H4 (cell line): ENCODE measurements around the gene TXNDC5. TPM values are rescaled to one million over a fixed set of nuclear protein-coding genes. Genes with fewer than 3 reads are reported as not detected.
"Not testable (repeated sequence)": the region's sequence is repeated elsewhere in the genome, so short reads cannot be mapped to it uniquely, and the experiment has no call there.

ENCODE experiments used
- DNase-seq: peaks from one replicate; pipeline ENCODE4 v3.0.0-alpha.2; 2015; ENCODE audit warnings: low spot score
- total RNA-seq: library from RNA; depleted of rRNA; stranded (reverse); fragments of >200 nt; shearing (Covaris generic); gene quantifications from 2 replicates; pipeline ENCODE4 v1.2.3, GENCODE V29; 2014

TXNDC5 gene
- total RNA-seq, 1 experiment from 2014 or later = 462 TPM

GRCh38 chr6:7897461-7898192 is 13.0 kb downstream of the TXNDC5 start:
- DNase-seq = no peak

DNA sequence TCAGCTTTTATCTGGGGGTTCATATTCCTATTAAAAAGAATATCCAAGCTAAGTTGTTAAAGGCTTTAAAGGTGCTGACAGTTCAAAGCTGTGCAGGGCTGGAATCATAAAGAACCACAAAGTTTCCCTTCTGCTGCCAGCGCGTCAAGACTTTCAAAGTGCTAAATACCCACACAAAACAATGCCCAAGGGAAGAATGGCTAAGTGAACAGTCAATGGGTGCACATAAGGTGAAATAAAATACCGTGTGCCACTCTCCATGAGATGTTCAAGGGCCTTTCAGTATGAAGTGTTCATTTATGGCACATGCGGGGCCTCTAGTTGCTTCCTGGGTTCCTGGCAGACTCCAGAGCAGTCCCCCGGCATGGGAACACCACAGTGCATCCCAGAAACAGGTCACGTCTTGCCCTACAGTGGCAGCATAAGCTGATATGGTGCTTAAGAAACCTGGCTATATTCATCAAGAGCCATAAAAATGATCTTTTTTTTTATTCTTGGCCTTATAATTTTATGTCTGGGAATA is 14.1 kb downstream of the TXNDC5 start:
- no peak for DNase-seq

DNA sequence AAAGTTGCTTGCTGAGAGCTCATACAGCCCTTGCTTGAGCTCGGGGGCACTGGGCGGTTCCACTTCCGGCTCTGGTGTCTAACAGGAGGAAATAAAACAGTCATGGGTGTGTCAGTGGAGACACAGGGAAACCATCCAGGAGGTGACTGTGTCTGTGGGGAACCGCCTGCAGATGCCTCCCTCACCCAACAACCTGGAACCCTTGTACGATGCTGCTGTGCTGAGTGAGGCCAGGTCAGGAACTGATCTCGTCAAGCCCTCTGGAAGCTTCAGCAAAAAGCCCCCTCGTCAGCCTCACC is 15.5 kb downstream of the TXNDC5 start:
- no peak for DNase-seq

DNA sequence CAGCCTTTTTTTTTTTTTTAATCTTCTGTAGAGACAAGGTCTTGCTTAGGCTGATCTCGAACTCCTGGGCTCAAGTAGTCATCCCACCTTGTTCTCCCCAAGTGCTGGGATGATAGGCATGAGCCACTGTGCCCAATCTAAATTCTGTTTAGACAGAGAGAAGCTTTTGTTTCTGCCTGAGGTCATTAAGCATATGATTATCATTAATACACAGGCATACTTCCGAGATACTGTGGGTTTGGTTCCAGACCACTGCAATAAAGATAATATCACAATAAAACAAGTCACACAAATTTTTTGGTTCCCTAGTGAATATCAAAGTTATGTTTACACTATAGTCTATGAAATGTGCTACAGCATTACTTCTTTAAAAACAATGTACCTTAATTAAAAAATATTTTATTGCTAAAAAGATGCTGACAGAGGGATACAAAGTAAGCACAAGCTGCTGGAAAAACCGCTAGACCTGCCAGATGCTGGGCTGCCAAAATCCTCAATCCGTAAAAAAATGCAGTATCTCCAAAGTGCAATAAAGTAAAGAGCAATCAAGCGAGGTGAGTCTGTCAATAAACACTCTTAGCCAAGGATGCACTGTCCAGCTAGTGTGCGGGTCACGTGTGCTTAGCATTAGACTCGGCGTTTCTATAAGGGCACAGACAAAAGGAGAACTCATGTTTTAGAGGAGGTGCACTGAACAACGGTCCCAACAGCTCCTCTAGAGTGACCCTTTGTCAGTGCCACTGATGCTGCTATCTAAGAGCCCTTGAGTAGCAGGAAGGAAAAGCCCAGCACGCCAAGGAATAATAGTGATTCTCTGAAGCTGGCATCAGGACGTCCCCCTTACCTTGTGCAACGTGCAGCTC is 16.1 kb downstream of the TXNDC5 start:
- no peak for DNase-seq

- no peak for DNase-seq
Observed at GRCh38 chr6:7893342-7893741, 17.2 kb downstream of the TXNDC5 start.

- not testable (repeated sequence) for DNase-seq
Observed at GRCh38 chr6:7892367-7892766, 18.2 kb downstream of the TXNDC5 start.

- DNase-seq = no peak
Observed at GRCh38 chr6:7891078-7891872, 19.3 kb downstream of the TXNDC5 start.

DNA sequence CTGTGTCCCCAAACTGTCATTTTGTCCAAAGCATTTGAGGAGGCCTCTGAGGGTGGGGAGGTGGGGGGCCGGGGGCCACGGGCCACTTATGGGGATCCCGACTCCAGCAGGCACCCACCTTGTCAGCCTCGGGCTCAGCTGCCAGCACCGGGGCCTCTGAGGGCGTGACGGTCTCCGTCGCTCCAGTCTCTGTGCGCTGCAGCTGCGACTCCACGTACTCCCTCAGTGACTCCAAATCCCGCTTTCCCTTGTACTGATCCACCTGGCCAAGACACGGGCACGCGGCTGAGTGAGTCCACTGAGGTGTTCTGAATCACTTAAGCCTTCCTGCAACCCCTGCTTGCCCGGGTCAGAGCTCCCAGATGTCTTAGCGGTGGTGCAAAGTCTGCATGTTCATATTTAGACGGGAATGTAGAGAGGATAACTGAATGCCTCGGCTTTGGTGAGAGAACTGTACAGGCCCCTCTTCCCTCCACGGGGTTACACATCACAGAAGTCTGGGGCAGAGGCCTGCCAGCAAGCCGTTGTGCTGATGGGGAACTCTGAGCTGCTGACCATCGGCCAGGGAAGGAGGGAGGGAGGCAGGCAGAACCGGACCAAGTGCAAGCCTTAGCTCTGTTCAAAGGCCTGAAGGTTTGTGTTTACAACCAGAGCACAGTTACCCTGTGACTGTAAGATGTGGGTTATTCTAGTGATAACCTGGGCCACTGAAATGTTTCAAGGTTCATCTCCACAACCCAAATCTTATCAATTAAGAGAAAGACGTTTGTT is 21.8 kb downstream of the TXNDC5 start:
- no peak for DNase-seq

- DNase-seq = no peak
Observed at GRCh38 chr6:7887278-7887991, 23.2 kb downstream of the TXNDC5 start.

GRCh38 chr6:7886132-7886531 is 24.5 kb downstream of the TXNDC5 start:
- DNase-seq = no peak

- no peak for DNase-seq
Observed at GRCh38 chr6:7883381-7883780, 27.2 kb downstream of the TXNDC5 start.

- DNase-seq = no peak
Observed at GRCh38 chr6:7882505-7883257, 27.9 kb downstream of the TXNDC5 start.

DNA sequence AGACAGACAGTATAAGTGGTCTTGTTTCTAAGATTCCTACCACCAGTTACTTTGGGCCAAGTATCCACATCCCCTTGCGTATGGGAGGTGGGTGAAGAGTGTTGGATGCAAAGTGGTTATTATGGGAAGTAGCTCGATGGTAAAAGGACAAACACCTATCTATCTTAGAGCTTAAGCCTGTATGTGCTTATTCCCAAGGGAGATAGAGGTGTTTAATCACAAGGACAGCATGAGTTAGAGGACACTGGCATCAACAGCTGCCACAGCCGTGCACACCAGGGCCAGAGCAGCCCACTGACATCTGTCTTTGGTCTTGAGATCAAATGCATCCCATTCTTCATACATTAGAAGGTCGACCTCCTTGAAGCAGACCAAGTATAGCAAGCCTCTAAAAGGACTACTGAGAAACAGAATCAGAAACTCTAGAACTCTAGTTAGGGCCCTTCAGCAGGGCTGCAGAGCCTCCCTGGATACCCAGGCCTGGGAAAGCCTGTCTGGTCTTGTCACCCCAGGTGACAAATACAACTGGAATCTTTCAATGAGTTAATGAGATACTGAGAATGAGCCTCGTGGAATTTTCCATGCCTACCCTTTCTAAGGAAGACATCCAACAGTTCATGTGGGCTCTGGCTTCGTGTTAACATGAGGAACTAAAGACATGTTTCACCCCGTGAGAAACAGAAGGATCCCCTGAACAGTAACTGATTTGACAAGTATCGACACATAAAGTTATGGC is 28.7 kb downstream of the TXNDC5 start:
- no peak for DNase-seq

DNA sequence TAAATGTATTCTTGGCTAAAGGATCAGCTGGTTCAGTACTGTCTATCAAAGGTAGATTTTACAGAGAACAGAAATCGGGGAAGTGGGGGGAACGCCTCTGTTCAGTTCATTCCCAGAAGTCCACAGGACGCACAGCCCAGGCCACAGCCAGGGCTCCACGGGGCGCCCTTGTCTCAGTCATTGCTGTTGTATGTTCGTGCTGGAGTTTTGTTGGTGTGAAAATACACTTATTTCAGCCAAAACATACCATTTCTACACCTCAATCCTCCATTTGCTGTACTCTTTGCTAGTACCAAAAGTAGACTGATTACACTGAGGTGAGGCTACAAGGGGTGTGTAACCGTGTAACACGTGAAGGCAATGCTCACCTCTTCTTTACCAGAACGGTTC is 29.9 kb downstream of the TXNDC5 start:
- DNase-seq = no peak

GRCh38 chr6:7879980-7880717 is 30.4 kb downstream of the TXNDC5 start:
- no peak for DNase-seq

DNA sequence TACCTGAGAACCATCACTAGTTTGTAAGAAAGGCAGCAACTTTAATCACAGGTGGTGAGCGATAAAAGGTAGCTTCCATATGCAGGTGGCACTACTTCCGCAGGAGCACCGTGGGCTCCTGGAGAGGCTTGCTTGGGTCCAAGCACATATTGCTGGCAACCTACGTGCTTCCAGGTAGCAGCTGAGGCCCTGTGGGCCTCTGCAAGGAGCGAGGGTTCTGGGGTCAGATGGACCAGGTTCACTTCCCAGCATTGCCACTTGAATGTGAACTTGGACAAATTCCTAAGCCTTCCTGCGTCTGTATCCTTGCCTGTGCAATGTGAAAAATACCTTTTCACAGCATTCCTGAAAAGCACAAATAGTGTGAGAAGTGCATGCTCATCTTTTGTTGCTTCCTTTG is 31.0 kb downstream of the TXNDC5 start:
- no peak for DNase-seq

DNA sequence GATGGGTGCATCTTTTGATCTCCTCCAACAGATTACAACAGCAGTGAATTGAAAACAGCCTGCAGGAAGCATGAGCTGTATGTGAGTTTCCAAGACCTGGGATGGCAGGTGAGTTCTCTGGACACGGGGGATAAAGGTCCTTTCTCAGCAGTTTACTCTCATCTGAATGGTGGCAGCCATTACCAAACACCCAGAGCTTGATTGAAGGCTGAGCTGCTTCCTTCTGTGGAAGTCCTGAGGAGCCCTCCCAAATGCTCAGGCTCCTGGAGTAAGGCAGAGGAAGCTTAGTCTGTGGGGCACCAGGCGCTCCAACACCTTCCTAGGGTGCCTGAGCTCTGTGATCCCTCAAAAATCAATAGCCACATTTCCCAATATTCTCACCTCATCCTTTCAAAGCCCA is 31.5 kb downstream of the TXNDC5 start:
- DNase-seq = no peak

GRCh38 chr6:7878401-7878964 is 32.1 kb downstream of the TXNDC5 start:
- no peak for DNase-seq
